A549 treated with AZD2906 at 1 μM for 4 hours (cell line): ENCODE measurements around the gene MMS19. TPM values are rescaled to one million over a fixed set of nuclear protein-coding genes. Genes with fewer than 3 reads are reported as not detected.

Source experiments
- total RNA-seq: library from RNA; stranded (reverse); fragments of 200-300 nt; extraction: Qiagen RNA extraction; gene quantifications from 5 replicates; pipeline ENCODE4 v1.2.3, GENCODE V29; 2022

Gene MMS19, protein sequence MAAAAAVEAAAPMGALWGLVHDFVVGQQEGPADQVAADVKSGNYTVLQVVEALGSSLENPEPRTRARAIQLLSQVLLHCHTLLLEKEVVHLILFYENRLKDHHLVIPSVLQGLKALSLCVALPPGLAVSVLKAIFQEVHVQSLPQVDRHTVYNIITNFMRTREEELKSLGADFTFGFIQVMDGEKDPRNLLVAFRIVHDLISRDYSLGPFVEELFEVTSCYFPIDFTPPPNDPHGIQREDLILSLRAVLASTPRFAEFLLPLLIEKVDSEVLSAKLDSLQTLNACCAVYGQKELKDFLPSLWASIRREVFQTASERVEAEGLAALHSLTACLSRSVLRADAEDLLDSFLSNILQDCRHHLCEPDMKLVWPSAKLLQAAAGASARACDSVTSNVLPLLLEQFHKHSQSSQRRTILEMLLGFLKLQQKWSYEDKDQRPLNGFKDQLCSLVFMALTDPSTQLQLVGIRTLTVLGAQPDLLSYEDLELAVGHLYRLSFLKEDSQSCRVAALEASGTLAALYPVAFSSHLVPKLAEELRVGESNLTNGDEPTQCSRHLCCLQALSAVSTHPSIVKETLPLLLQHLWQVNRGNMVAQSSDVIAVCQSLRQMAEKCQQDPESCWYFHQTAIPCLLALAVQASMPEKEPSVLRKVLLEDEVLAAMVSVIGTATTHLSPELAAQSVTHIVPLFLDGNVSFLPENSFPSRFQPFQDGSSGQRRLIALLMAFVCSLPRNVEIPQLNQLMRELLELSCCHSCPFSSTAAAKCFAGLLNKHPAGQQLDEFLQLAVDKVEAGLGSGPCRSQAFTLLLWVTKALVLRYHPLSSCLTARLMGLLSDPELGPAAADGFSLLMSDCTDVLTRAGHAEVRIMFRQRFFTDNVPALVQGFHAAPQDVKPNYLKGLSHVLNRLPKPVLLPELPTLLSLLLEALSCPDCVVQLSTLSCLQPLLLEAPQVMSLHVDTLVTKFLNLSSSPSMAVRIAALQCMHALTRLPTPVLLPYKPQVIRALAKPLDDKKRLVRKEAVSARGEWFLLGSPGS
- 43.0 to 50.3 TPM (median 47.0 TPM) in 5 replicates for total RNA-seq

GRCh38 chr10:97498076-97498840, at the start of gene MMS19:
TSS of gene MMS19 (minus strand) at chr10:97498422. CDS start at chr10:97498384, 38 bp downstream.

GRCh38 chr10:97498841-97499560, 779 bp upstream of the MMS19 start, which contains the start of gene UBTD1:
TSS of gene UBTD1 (plus strand) at chr10:97498924. CDS start at chr10:97499204, 280 bp downstream.

GRCh38 chr10:97445722-97446639, 52.2 kb downstream of the MMS19 start, which contains the start of the genes EXOSC1 and ZDHHC16:
TSS of gene EXOSC1 (minus strand) at chr10:97446006. CDS start at chr10:97445985, 21 bp downstream.
TSS of gene ZDHHC16 (plus strand) at chr10:97446175. CDS start at chr10:97451676, 5,501 bp downstream.

GRCh38 chr10:97425964-97426775, 72.1 kb downstream of the MMS19 start, which contains the start of gene PGAM1:
TSS of gene PGAM1 (plus strand) at chr10:97426191. CDS start at chr10:97426308, 117 bp downstream.

Other genes with a start within 250 kb of the MMS19 start
- gene ARHGAP19, start 205.8 kb downstream of the MMS19 start, total RNA-seq = 3.9 to 5.7 TPM (median 4.9 TPM) in 5 replicates
- gene FRAT1, start 179.2 kb downstream of the MMS19 start, total RNA-seq = 1.1 to 2.4 TPM (median 2.2 TPM) in 5 replicates
- gene FRAT2, start 163.7 kb downstream of the MMS19 start, total RNA-seq = 7.1 to 10.6 TPM (median 9.9 TPM) in 5 replicates
- gene RRP12, start 97.1 kb downstream of the MMS19 start, total RNA-seq = 50.8 to 65.1 TPM (median 52.0 TPM) in 5 replicates
- gene PGAM1, start 72.2 kb downstream of the MMS19 start, total RNA-seq = 601 to 635 TPM (median 616 TPM) in 5 replicates
- 51.4 to 59.8 TPM (median 54.0 TPM) in 5 replicates for gene EXOSC1, start 52.4 kb downstream of the MMS19 start, total RNA-seq
- 44.2 to 54.2 TPM (median 53.0 TPM) in 5 replicates for gene ZDHHC16, start 52.2 kb downstream of the MMS19 start, total RNA-seq
- 16.7 to 22.3 TPM (median 21.1 TPM) in 5 replicates for gene UBTD1, start 502 bp upstream of the MMS19 start, total RNA-seq
- gene ANKRD2, start 74.4 kb upstream of the MMS19 start, total RNA-seq = 5.1 to 8.8 TPM (median 7.1 TPM) in 5 replicates
- 2.7 to 3.4 TPM (median 2.9 TPM) in 5 replicates for gene HOGA1, start 86.0 kb upstream of the MMS19 start, total RNA-seq
- 0.08 to 0.17 TPM (median 0.09 TPM) in 5 replicates for gene C10orf62, start 91.3 kb upstream of the MMS19 start, total RNA-seq
- gene MORN4, start 135.1 kb upstream of the MMS19 start, total RNA-seq = 6.6 to 8.0 TPM (median 7.5 TPM) in 5 replicates
- 20.7 to 24.1 TPM (median 22.4 TPM) in 5 replicates for gene PI4K2A, start 142.2 kb upstream of the MMS19 start, total RNA-seq
- gene AVPI1, start 188.8 kb upstream of the MMS19 start, total RNA-seq = 80.8 to 129 TPM (median 112 TPM) in 5 replicates
- 43.7 to 55.5 TPM (median 52.2 TPM) in 5 replicates for gene MARVELD1, start 215.3 kb upstream of the MMS19 start, total RNA-seq
- 18.6 to 23.2 TPM (median 22.0 TPM) in 5 replicates for gene ZFYVE27, start 238.7 kb upstream of the MMS19 start, total RNA-seq